HepG2 (cell line): Measurements from ENCODE around the gene SLC35F3. TPM values are rescaled to one million over a fixed set of nuclear protein-coding genes. Genes with fewer than 3 reads are reported as not detected.

ENCODE experiments used
- ATAC-seq: fragments of 200-7000 bp; cut with Tn5 transposase; 3 replicates; pipeline ENCODE4 v1.9.1; 2020; ENCODE audit warnings: mild to moderate bottlenecking, moderate library complexity
- BruUV-seq: library from RNA; stranded (reverse); fragments of 400-500 nt; replicated peaks from 2 replicates; lab custom pipeline; 2021; lab: Mats Ljungman, UMichigan
- CTCF ChIA-PET: fragments of 300-600 bp; formaldehyde crosslinking; extraction: SDS; loops from one replicate; lab custom pipeline; 2021; ENCODE audit warnings: low total read pairs, inconsistent platforms, low intra/inter-chr PET ratio; lab: Yijun Ruan, JAX
- POLR2A ChIA-PET: fragments of 350-600 bp; sonication (Branson Sonifier 250); formaldehyde crosslinking; loops from one replicate; lab custom pipeline; 2020; ENCODE audit warnings: antibody characterized with exemption, inconsistent platforms; lab: Yijun Ruan, JAX
- DNase-seq: peaks from one replicate; pipeline ENCODE4 v3.0.0-alpha.2; 2015; ENCODE audit warnings: low spot score
- FAIRE-seq: peaks from 3 replicates; lab custom pipeline; 2011; peaks lifted over from hg19 to GRCh38; lab: Jason Lieb, UNC
- H2AFZ ChIP-seq: one replicate; pipeline ENCODE4 v1.6.1; 2011; ENCODE audit warnings: low read length, inconsistent platforms
- H3K27ac ChIP-seq: fragments of 300-600 bp; 3 replicates; pipeline ENCODE4 v1.8.0; 2011; ENCODE audit warnings: mixed run types, mild to moderate bottlenecking, mixed read lengths, low read length, inconsistent platforms; ENCODE audit not compliant: insufficient read depth; ENCODE audit errors: extremely low read length
- H3K27me3 ChIP-seq, 2 experiments: fragments of 200-600 bp in 1 of 2; 2 replicates in 1 of 2; 3 replicates in 1 of 2; pipeline versions ENCODE4 v1.6.0 to v1.8.0; 2011; ENCODE audit warnings: low read length in 2 of 2, mild to moderate bottlenecking in 2 of 2, moderate library complexity in 2 of 2, inconsistent platforms in 1 of 2; ENCODE audit not compliant: insufficient read depth in 2 of 2, control insufficient read depth in 1 of 2
- H3K36me3 ChIP-seq, 2 experiments: fragments of 200-600 bp in 1 of 2; replicated peaks in 1 of 2; 2 replicates in 1 of 2; 3 replicates in 1 of 2; pipeline versions ENCODE4 v1.5.1 to v1.8.0; 2011; ENCODE audit warnings: low read length in 2 of 2, inconsistent platforms in 1 of 2; ENCODE audit not compliant: insufficient read depth in 2 of 2, control insufficient read depth in 1 of 2
- H3K4me1 ChIP-seq: 2 replicates; pipeline ENCODE4 v1.5.1; 2012; ENCODE audit warnings: low read length, inconsistent platforms; ENCODE audit not compliant: insufficient read depth
- H3K4me2 ChIP-seq: 2 replicates; pipeline ENCODE4 v1.6.0; 2011; ENCODE audit warnings: low read depth, low read length, inconsistent platforms
- H3K4me3 ChIP-seq, 3 experiments: fragments of 200-600 bp in 1 of 3; sonication (generic), shearing (Covaris generic) in 1 of 3; replicated peaks in 1 of 3; 2 replicates each; pipeline ENCODE4 v1.5.1; 2011 to 2016; ENCODE audit warnings: low read length in 3 of 3, inconsistent platforms in 2 of 3, low read depth in 2 of 3, mild to moderate bottlenecking in 2 of 3, control low read depth in 1 of 3, mixed read lengths in 1 of 3; ENCODE audit not compliant: insufficient read depth in 1 of 3
- H3K79me2 ChIP-seq: one replicate; pipeline ENCODE4 v1.6.1; 2011; ENCODE audit warnings: low read length, inconsistent platforms; ENCODE audit not compliant: insufficient read depth
- H3K9ac ChIP-seq: 2 replicates; pipeline ENCODE4 v1.6.0; 2011; ENCODE audit warnings: mild to moderate bottlenecking, low read depth, low read length, inconsistent platforms; ENCODE audit not compliant: insufficient read depth
- H3K9me3 ChIP-seq: 2 replicates; pipeline ENCODE4 v1.5.1; 2012; ENCODE audit warnings: mild to moderate bottlenecking, low read length
- H4K20me1 ChIP-seq: 2 replicates; pipeline ENCODE4 v1.6.0; 2011; ENCODE audit warnings: inconsistent platforms, mild to moderate bottlenecking, low read length, moderate library complexity; ENCODE audit not compliant: insufficient read depth
- BRF2 ChIP-seq: sonication (generic); formaldehyde crosslinking; IDR thresholded peaks from 2 replicates; pipeline ENCODE4 v1.8.1; 2022; ENCODE audit warnings: mild to moderate bottlenecking, missing genetic modification reagents
- DDIT3 ChIP-seq: sonication (generic); formaldehyde crosslinking; IDR thresholded peaks from 2 replicates; pipeline ENCODE4 v1.4.0; 2020; ENCODE audit warnings: mild to moderate bottlenecking, missing genetic modification reagents
- HDAC2 ChIP-seq: sonication (generic); formaldehyde crosslinking; IDR thresholded peaks from 2 replicates; pipeline ENCODE4 v1.4.0; 2020; ENCODE audit warnings: missing genetic modification reagents
- HOXA9 ChIP-seq: sonication (generic); formaldehyde crosslinking; IDR thresholded peaks from 2 replicates; pipeline ENCODE4 v1.8.1; 2022; ENCODE audit warnings: missing genetic modification reagents, mild to moderate bottlenecking, moderate library complexity, borderline replicate concordance
- IKZF4 ChIP-seq: sonication (generic); formaldehyde crosslinking; IDR thresholded peaks from 2 replicates; pipeline ENCODE4 v1.5.1; 2020; ENCODE audit warnings: borderline replicate concordance, mild to moderate bottlenecking, low read depth, missing genetic modification reagents; ENCODE audit errors: not compliant biosample characterization
- NFRKB ChIP-seq: fragments of 450-650 bp; IDR thresholded peaks from 2 replicates; pipeline ENCODE4 v1.6.1; 2017
- REPIN1 ChIP-seq: sonication (generic); formaldehyde crosslinking; IDR thresholded peaks from 2 replicates; pipeline ENCODE4 v1.8.0; 2022; ENCODE audit warnings: missing genetic modification reagents, low read depth, mild to moderate bottlenecking, borderline replicate concordance
- REXO4 ChIP-seq: sonication (generic); formaldehyde crosslinking; IDR thresholded peaks from 2 replicates; pipeline ENCODE4 v1.8.0; 2022; ENCODE audit warnings: missing genetic modification reagents, mild to moderate bottlenecking, borderline replicate concordance
- SSRP1 ChIP-seq: IDR thresholded peaks from 2 replicates; pipeline ENCODE4 v1.6.1; 2016; ENCODE audit warnings: control low read depth
- TBX3 ChIP-seq: fragments of 450-650 bp; IDR thresholded peaks from 2 replicates; pipeline ENCODE4 v1.6.1; 2017; ENCODE audit warnings: antibody characterized with exemption, mild to moderate bottlenecking, inconsistent platforms, borderline replicate concordance
- WIZ ChIP-seq: sonication (generic); formaldehyde crosslinking; IDR thresholded peaks from 2 replicates; pipeline ENCODE4 v1.5.1; 2020; ENCODE audit warnings: mild to moderate bottlenecking, missing genetic modification reagents
- ZGPAT ChIP-seq: IDR thresholded peaks from 2 replicates; pipeline ENCODE4 v1.6.1; 2016; ENCODE audit warnings: mild to moderate bottlenecking
- ZNF30 ChIP-seq: sonication (generic); formaldehyde crosslinking; IDR thresholded peaks from 2 replicates; pipeline ENCODE4 v1.5.0; 2020; ENCODE audit warnings: mild to moderate bottlenecking, missing genetic modification reagents
- ZNF556 ChIP-seq: sonication (generic); formaldehyde crosslinking; IDR thresholded peaks from 2 replicates; pipeline ENCODE4 v1.4.0; 2020; ENCODE audit warnings: mild to moderate bottlenecking, missing genetic modification reagents, borderline replicate concordance
- ZNF605 ChIP-seq: sonication (generic); formaldehyde crosslinking; IDR thresholded peaks from 2 replicates; pipeline ENCODE4 v1.8.0; 2022; ENCODE audit warnings: mild to moderate bottlenecking, missing genetic modification reagents
- ZNF75D ChIP-seq: sonication (generic); formaldehyde crosslinking; IDR thresholded peaks from 2 replicates; pipeline ENCODE4 v1.8.1; 2023; ENCODE audit warnings: missing genetic modification reagents, mild to moderate bottlenecking, borderline replicate concordance
- ZNF777 ChIP-seq: sonication (generic); formaldehyde crosslinking; IDR thresholded peaks from 2 replicates; pipeline ENCODE4 v1.4.0; 2020; ENCODE audit warnings: missing genetic modification reagents
- WGBS: methylation state at CpG from one replicate; pipeline ENCODE4 v1.1.6; 2017; ENCODE audit warnings: low lambda C conversion rate; 5-methylcytosine and 5-hydroxymethylcytosine counted together
- in situ Hi-C: cut with HindIII; loops from 2 replicates; pipeline ENCODE4 v1.10.0; 2017; ENCODE audit warnings: low pct_unique_long_range_greater_than_20kb; ENCODE audit not compliant: extremely low pct_ligation_motif_present
- intact Hi-C: fragments of 100-400 bp; cut with micrococcal nuclease; formaldehyde crosslinking; loops from one replicate; pipeline ENCODE4 v1.10.0; 2022; ENCODE audit not compliant: unreplicated experiment
- polyA plus RNA-seq, 8 experiments: library from polyadenylated mRNA; depleted of rRNA in 3 of 8; stranded (reverse) in 7 of 8; unstranded in 1 of 8; fragments of >200 nt; fragmentation: Illumina TruSeq in 4 of 8; extraction: Trizol in 4 of 8; gene quantifications; 2 replicates each; pipeline versions ENCODE4 v1.2.1 to v1.2.3, GENCODE V29; 2011 to 2016; ENCODE audit warnings: low read depth in 4 of 8, missing spikeins in 1 of 8, mixed read lengths in 1 of 8; ENCODE audit not compliant: insufficient read depth in 1 of 8
- total RNA-seq, 5 experiments: library from RNA; depleted of rRNA; stranded (reverse); fragments of >200 nt; fragmentation: Illumina TruSeq; extraction: Trizol; gene quantifications; 2 replicates each; pipeline ENCODE4 v1.2.3, GENCODE V29; 2016; ENCODE audit warnings: low read depth in 1 of 5
- TF ChIP-seq, protein P1 (sequence below): sonication (generic); formaldehyde crosslinking; IDR thresholded peaks from 2 replicates; pipeline ENCODE4 v1.4.0; 2020; ENCODE audit warnings: missing genetic modification reagents, borderline replicate concordance
- TF ChIP-seq, protein P2 (sequence below): sonication (generic); formaldehyde crosslinking; conservative IDR thresholded peaks from 2 replicates; pipeline ENCODE4 v1.8.1; 2023; ENCODE audit warnings: missing genetic modification reagents

SLC35F3 gene
- total and polyA plus RNA-seq, 2 of the 13 experiments (the other 11 are each of a cell fraction or from before 2014, with no cell fraction given): not detected

DNA sequence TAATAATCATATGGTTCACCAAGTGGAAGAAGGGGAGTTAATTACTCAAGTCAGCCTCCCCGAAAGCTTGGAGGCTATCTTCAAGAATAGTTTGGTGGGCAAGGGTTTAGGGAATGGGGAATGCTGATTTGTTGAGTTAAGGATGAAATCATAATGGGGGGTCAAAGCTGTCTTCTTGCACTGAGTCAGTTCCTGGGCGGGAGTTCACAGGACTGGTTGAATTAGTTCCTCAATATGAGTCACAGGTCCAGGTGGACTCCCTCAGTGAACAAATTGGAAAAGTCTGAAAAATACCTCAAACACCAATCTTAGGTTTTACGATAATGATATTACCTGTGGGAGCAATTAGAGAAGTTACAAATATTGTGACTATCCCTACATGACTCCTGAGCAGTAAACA, 353.6 kb downstream of the SLC35F3 start:
- peaks cover 11% of the 10 kb centered on the region for H3K9me3 ChIP-seq
- in situ Hi-C loops: no loop called here
- H3K27ac ChIP-seq: no peak overlapping the region
- H3K4me2 ChIP-seq: no peak overlapping the region
- no peak for ATAC-seq
- ChIA-PET POLR2A (no interaction called here), CTCF (no interaction called here)
- no peak overlapping the region for H3K4me3 ChIP-seq
- no TSS peak for BruUV-seq
- no peaks in the 10 kb centered on the region for H3K79me2 ChIP-seq
- no peaks in the 10 kb centered on the region for H3K36me3 ChIP-seq
- no peaks in the 10 kb centered on the region for H4K20me1 ChIP-seq
- intact Hi-C loops: no loop called here
- H3K27me3 ChIP-seq: 0 out of 5 replicates have a peak, but pooled peaks cover 0 to 10% of the 10 kb centered on the region in 2 experiments
- H3K9ac ChIP-seq: no peak overlapping the region
- 26% methylated on average over 3 of the region's 3 CpGs for WGBS
- no peak overlapping the region for H2AFZ ChIP-seq
- TF ChIP-seq SSRP1 (CRISPR knock-in tag) (no peak), HDAC2 (CRISPR knock-in tag) (no peak), IKZF4 (CRISPR knock-in tag) (no peak), ZNF556 (no peak), DDIT3 (CRISPR knock-in tag) (no peak), HOXA9 (no peak), ZGPAT (CRISPR knock-in tag) (no peak), WIZ (no peak), ZNF30 (no peak), ZNF75D (no peak), REPIN1 (CRISPR knock-in tag) (no peak), BRF2 (CRISPR knock-in tag) (no peak), ZNF777 (CRISPR knock-in tag) (no peak), NFRKB (no peak), REXO4 (CRISPR knock-in tag) (no peak), TBX3 (no peak), ZNF605 (CRISPR knock-in tag) (no peak)
- TF ChIP-seq, protein P1, sequence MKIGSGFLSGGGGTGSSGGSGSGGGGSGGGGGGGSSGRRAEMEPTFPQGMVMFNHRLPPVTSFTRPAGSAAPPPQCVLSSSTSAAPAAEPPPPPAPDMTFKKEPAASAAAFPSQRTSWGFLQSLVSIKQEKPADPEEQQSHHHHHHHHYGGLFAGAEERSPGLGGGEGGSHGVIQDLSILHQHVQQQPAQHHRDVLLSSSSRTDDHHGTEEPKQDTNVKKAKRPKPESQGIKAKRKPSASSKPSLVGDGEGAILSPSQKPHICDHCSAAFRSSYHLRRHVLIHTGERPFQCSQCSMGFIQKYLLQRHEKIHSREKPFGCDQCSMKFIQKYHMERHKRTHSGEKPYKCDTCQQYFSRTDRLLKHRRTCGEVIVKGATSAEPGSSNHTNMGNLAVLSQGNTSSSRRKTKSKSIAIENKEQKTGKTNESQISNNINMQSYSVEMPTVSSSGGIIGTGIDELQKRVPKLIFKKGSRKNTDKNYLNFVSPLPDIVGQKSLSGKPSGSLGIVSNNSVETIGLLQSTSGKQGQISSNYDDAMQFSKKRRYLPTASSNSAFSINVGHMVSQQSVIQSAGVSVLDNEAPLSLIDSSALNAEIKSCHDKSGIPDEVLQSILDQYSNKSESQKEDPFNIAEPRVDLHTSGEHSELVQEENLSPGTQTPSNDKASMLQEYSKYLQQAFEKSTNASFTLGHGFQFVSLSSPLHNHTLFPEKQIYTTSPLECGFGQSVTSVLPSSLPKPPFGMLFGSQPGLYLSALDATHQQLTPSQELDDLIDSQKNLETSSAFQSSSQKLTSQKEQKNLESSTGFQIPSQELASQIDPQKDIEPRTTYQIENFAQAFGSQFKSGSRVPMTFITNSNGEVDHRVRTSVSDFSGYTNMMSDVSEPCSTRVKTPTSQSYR: no peak
- TF ChIP-seq, protein P2, sequence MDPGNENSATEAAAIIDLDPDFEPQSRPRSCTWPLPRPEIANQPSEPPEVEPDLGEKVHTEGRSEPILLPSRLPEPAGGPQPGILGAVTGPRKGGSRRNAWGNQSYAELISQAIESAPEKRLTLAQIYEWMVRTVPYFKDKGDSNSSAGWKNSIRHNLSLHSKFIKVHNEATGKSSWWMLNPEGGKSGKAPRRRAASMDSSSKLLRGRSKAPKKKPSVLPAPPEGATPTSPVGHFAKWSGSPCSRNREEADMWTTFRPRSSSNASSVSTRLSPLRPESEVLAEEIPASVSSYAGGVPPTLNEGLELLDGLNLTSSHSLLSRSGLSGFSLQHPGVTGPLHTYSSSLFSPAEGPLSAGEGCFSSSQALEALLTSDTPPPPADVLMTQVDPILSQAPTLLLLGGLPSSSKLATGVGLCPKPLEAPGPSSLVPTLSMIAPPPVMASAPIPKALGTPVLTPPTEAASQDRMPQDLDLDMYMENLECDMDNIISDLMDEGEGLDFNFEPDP (CRISPR knock-in tag): no peak
- DNase-seq: no peak
- H3K4me1 ChIP-seq: 0 out of 2 replicates have a peak, but pooled peaks cover 8% of the 10 kb centered on the region
- FAIRE-seq: no peak
